Ovary (tissue), 9 donors: ENCODE results near the gene ZMAT5. TPM values are rescaled to one million over a fixed set of nuclear protein-coding genes. Genes with fewer than 3 reads are reported as not detected.

Source experiments
- DNase-seq, 5 donors: peaks; one replicate each; pipeline ENCODE4 v3.0.0-alpha.2; 2019 to 2020
- H3K27ac ChIP-seq, 2 donors: fragments of 200-600 bp; one replicate each; pipeline versions ENCODE4 v1.5.1 to v1.8.0; 2019 to 2022
- H3K27me3 ChIP-seq: fragments of 200-600 bp; one replicate; pipeline ENCODE4 v1.8.0; 2022
- H3K36me3 ChIP-seq: fragments of 200-600 bp; sonication (generic); one replicate; pipeline ENCODE4 v1.5.1; 2019
- H3K4me1 ChIP-seq: one replicate; pipeline ENCODE4 v1.8.1; 2013; ENCODE audit warnings: mild to moderate bottlenecking, moderate library complexity; ENCODE audit not compliant: insufficient read depth
- H3K4me3 ChIP-seq: fragments of 200-600 bp; sonication (generic); one replicate; pipeline ENCODE4 v1.5.1; 2017
- H3K9me3 ChIP-seq, 2 donors: fragments of 200-600 bp in 1 of 2; sonication (generic) in 1 of 2; one replicate each; pipeline versions ENCODE4 v1.5.1 to v1.8.1; 2013 to 2019; ENCODE audit warnings: mild to moderate bottlenecking in 1 of 2, moderate library complexity in 1 of 2
- CTCF ChIP-seq, 3 donors: fragments of 450-650 bp in 2 of 3; fragments of 200-600 bp in 1 of 3; IDR thresholded peaks; one replicate each; pipeline versions ENCODE4 v1.5.1 to v1.8.0; 2016 to 2022; ENCODE audit warnings: antibody characterized with exemption in 3 of 3, mild to moderate bottlenecking in 1 of 3
- EP300 ChIP-seq: sonication (generic); formaldehyde crosslinking; IDR thresholded peaks from one replicate; pipeline ENCODE4 v1.6.1; 2017; ENCODE audit warnings: antibody characterized with exemption
- POLR2A ChIP-seq: fragments of 450-650 bp; IDR thresholded peaks from one replicate; pipeline ENCODE4 v1.6.1; 2017; ENCODE audit warnings: antibody characterized with exemption, mild to moderate bottlenecking, moderate library complexity
- WGBS, 3 donors: extraction: QIAGEN DNeasy Blood & Tissue Kit in 1 of 3; methylation state at CpG; one replicate each; pipeline versions ENCODE4 v1.1.5 to v1.1.7; 2013 to 2017; 5-methylcytosine and 5-hydroxymethylcytosine counted together
- intact Hi-C, 4 donors: fragments of 100-400 bp; cut with DNase I; formaldehyde crosslinking; loops; one replicate each; pipeline versions ENCODE4 v1.11.0 to v1.15.1; 2022 to 2023
- polyA plus RNA-seq, 2 donors: library from polyadenylated mRNA; stranded (reverse); fragments of 200-250 nt in 1 of 2; fragments of 350-450 nt in 1 of 2; fragmentation: Illumina TruSeq in 1 of 2; extraction: RNeasy Lipid Tissue Mini Kit (QIAGEN cat#74804) in 1 of 2; gene quantifications; one replicate each; pipeline ENCODE4 v1.2.3, GENCODE V29; 2013 to 2014
- total RNA-seq, 7 donors: library from RNA; depleted of rRNA in 2 of 7; stranded (reverse); fragments of >200 nt in 2 of 7; fragmentation: NEBNext Ultra II Directional in 3 of 7; extraction: Animal tissue kit (Norgen Biotek cat#: 25700) in 3 of 7; gene quantifications; one replicate each; pipeline versions ENCODE4 v1.1.0 to v1.2.4, GENCODE V29; 2016 to 2023
- donor health status: DM: no; HTN: no; CAD: no; lungs with moderate emphysema.
- donor health status: DM: no; HTN: no; CAD: no.
- donor health status: Bipolar disorder and iron deficiency.
- donor health status: DM: yes; HTN: yes; CAD: no.
- donor health status: DM: no; HTN: no; CAD: no.
- donor health status: DM: yes; HTN: yes; CAD: no.

ZMAT5 gene
- total and polyA plus RNA-seq, 9 donors, result 5.7 to 27.2 (median 21.4) TPM

- TF ChIP-seq CTCF (IDR thresholded peaks at IDR 0.05), result no peak
- TF ChIP-seq POLR2A, result no peak
- no peak for TF ChIP-seq EP300
- Histone ChIP-seq H3K4me1 (peaks cover 3% of the 10 kb centered on the region), H3K36me3 (no peaks in the 10 kb centered on the region), H3K4me3 (no peak overlapping the region), H3K27me3 (no peaks in the 10 kb centered on the region), H3K27ac (no peak overlapping the region), H3K9me3 (no peaks in the 10 kb centered on the region)
- WGBS, 3 donors, result 62 to 71% (median 70%) methylated on average over 9 of the region's 9 CpGs
- intact Hi-C loops, result no loop called here
- DNase-seq, result no peak
Observed at GRCh38 chr22:29787371-29787980, 20.7 kb upstream of the ZMAT5 start.

GRCh38 chr22:29786031-29786430 is 19.2 kb upstream of the ZMAT5 start:
- H3K4me1 ChIP-seq, result peaks cover 3% of the 10 kb centered on the region
- intact Hi-C loops, result no loop called here
- no peak overlapping the region for H3K27ac ChIP-seq
- no peaks in the 10 kb centered on the region for H3K9me3 ChIP-seq
- no peak overlapping the region for H3K4me3 ChIP-seq
- H3K27me3 ChIP-seq, result no peaks in the 10 kb centered on the region
- no peak for DNase-seq
- TF ChIP-seq POLR2A, result no peak
- no peak for TF ChIP-seq CTCF (IDR thresholded peaks at IDR 0.05)
- TF ChIP-seq EP300, result no peak
- no peaks in the 10 kb centered on the region for H3K36me3 ChIP-seq
- WGBS, 3 donors, result 42 to 52% (median 45%) methylated on average over 5 of the region's 5 CpGs

- 10 to 11% (median 11%) methylated on average over 9 of the region's 9 CpGs for WGBS, 3 donors
- peak; percentile 64 to 85 (median 67) for DNase-seq
Observed at GRCh38 chr22:29784451-29785361, 17.9 kb upstream of the ZMAT5 start.

More at GRCh38 chr22:29784451-29785361, 17.9 kb upstream of the ZMAT5 start:
- Histone ChIP-seq H3K4me1 (peaks cover 5% of the 10 kb centered on the region), H3K27me3 (no peaks in the 10 kb centered on the region), H3K4me3 (no peak overlapping the region), H3K36me3 (no peaks in the 10 kb centered on the region), H3K9me3 (no peaks in the 10 kb centered on the region), H3K27ac (peak overlapping the region in 1 of 2 donors; percentile 69)
- TF ChIP-seq POLR2A (no peak), EP300 (no peak), CTCF (IDR thresholded peaks at IDR 0.05) (no peak)
- intact Hi-C loops, result no loop called here
